SH-SY5Y (cell line): ENCODE measurements around the gene PODNL1.
A peak's percentile ranks its signal among the peaks of the same experiment; 100 is the strongest.

Experiments
- GATA2 ChIP-seq: IDR thresholded peaks from 2 replicates; pipeline ENCODE4 v1.6.1; 2011; ENCODE audit warnings: mild to moderate bottlenecking, low read depth, low read length
- GATA3 ChIP-seq: IDR thresholded peaks from 2 replicates; pipeline ENCODE4 v1.6.1; 2011; ENCODE audit warnings: low read depth, mild to moderate bottlenecking, low read length, moderate library complexity

PODNL1 gene

GRCh38 chr19:13955662-13956364 lies 17.6 kb upstream of the PODNL1 start:
- TF ChIP-seq GATA2 (no peak), GATA3 (no peak)

- TF ChIP-seq GATA3 (no peak), GATA2 (no peak)
Observed at GRCh38 chr19:13954185-13954584, 16.0 kb upstream of the PODNL1 start.

GRCh38 chr19:13952931-13953531 lies 14.8 kb upstream of the PODNL1 start:
- TF ChIP-seq GATA3: no peak
- TF ChIP-seq GATA2: no peak

GRCh38 chr19:13952154-13952930 lies 14.1 kb upstream of the PODNL1 start, which contains the start of gene DCAF15:
DCAF15 (plus strand) TSS chr19:13952509; CDS start chr19:13952513, 4 bp downstream.
- no peak for TF ChIP-seq GATA3
- TF ChIP-seq GATA2: no peak

GRCh38 chr19:13951799-13952153 lies 13.6 kb upstream of the PODNL1 start:
- TF ChIP-seq GATA2 (peak; percentile 86), GATA3 (no peak)

- no peak for TF ChIP-seq GATA2
- no peak for TF ChIP-seq GATA3
Observed at GRCh38 chr19:13951043-13951442, 12.8 kb upstream of the PODNL1 start.

- no peak for TF ChIP-seq GATA2
- TF ChIP-seq GATA3: no peak
Observed at GRCh38 chr19:13946414-13946813, 8.2 kb upstream of the PODNL1 start.

- no peak for TF ChIP-seq GATA2
- no peak for TF ChIP-seq GATA3
Observed at GRCh38 chr19:13942023-13942684, 3.9 kb upstream of the PODNL1 start.

GRCh38 chr19:13937479-13938300 lies 527 bp downstream of the PODNL1 start:
- TF ChIP-seq GATA2 (no peak), GATA3 (no peak)

GRCh38 chr19:13935765-13936510 lies 2.3 kb downstream of the PODNL1 start:
- TF ChIP-seq GATA3 (no peak), GATA2 (no peak)

GRCh38 chr19:13934785-13935109 lies 3.5 kb downstream of the PODNL1 start:
- TF ChIP-seq GATA3: no peak
- TF ChIP-seq GATA2: no peak

GRCh38 chr19:13932911-13933393 lies 5.3 kb downstream of the PODNL1 start:
- TF ChIP-seq GATA2 (no peak), GATA3 (no peak)
